ENCODE measurements around the gene LIMS1. TPM values are rescaled to one million over a fixed set of nuclear protein-coding genes. Genes with fewer than 3 reads are reported as not detected.
A peak's percentile ranks its signal among the peaks of the same experiment; 100 is the strongest.

LIMS1 gene
- total RNA-seq, 1 donor, result 129 TPM

DNA sequence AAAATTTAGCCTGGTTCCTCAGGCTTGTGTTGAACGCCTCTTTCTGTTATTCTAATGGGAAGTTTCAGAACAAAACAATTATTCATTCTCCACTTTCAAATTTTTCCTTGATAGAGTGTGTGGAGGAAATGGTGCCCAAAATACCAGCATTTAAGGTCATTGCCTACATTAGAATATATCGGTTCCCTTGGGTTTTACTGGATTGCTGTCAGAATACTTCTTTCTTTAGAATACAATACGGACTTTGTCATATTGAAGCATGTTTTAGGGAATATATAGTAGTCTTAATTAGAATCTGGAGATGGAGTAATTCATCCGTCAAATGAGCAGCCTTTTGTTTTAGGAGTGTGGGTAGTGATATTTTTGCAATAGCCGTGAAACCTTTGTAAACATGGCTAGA lies 13.3 kb downstream of the LIMS1 start:
- DNase-seq (ENCODE audit: insufficient read length, low spot score, missing footprints), result no peak
- peaks cover 78% of the 10 kb centered on the region for H3K79me2 ChIP-seq (ENCODE audit: insufficient read depth, low read length)
- H3K36me3 ChIP-seq (ENCODE audit: insufficient read depth, low read length), result no peaks in the 10 kb centered on the region
- peaks cover 8% of the 10 kb centered on the region for H3K4me1 ChIP-seq (ENCODE audit: insufficient read depth, low read length)
- no peak overlapping the region for H3K4me2 ChIP-seq (ENCODE audit: insufficient read depth, low read length)
- no peaks in the 10 kb centered on the region for H3K9me3 ChIP-seq (ENCODE audit: low read depth, low read length)
- peaks cover 21% of the 10 kb centered on the region for H4K20me1 ChIP-seq (ENCODE audit: insufficient read depth, low read length)
- H3K27ac ChIP-seq (ENCODE audit: low read depth, low read length), result peak overlapping the region; percentile 71
- H3K27me3 ChIP-seq (ENCODE audit: insufficient read depth, low read length), result no peaks in the 10 kb centered on the region
- H3K4me3 ChIP-seq (ENCODE audit: insufficient read depth, low read length), result no peak overlapping the region
- no peak overlapping the region for H2AFZ ChIP-seq (ENCODE audit: low read length)
- TF ChIP-seq, protein P1, sequence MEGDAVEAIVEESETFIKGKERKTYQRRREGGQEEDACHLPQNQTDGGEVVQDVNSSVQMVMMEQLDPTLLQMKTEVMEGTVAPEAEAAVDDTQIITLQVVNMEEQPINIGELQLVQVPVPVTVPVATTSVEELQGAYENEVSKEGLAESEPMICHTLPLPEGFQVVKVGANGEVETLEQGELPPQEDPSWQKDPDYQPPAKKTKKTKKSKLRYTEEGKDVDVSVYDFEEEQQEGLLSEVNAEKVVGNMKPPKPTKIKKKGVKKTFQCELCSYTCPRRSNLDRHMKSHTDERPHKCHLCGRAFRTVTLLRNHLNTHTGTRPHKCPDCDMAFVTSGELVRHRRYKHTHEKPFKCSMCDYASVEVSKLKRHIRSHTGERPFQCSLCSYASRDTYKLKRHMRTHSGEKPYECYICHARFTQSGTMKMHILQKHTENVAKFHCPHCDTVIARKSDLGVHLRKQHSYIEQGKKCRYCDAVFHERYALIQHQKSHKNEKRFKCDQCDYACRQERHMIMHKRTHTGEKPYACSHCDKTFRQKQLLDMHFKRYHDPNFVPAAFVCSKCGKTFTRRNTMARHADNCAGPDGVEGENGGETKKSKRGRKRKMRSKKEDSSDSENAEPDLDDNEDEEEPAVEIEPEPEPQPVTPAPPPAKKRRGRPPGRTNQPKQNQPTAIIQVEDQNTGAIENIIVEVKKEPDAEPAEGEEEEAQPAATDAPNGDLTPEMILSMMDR (IDR thresholded peaks at IDR 0.05; ENCODE audit: extremely low read depth, low read depth, low read length), result no peak

DNA sequence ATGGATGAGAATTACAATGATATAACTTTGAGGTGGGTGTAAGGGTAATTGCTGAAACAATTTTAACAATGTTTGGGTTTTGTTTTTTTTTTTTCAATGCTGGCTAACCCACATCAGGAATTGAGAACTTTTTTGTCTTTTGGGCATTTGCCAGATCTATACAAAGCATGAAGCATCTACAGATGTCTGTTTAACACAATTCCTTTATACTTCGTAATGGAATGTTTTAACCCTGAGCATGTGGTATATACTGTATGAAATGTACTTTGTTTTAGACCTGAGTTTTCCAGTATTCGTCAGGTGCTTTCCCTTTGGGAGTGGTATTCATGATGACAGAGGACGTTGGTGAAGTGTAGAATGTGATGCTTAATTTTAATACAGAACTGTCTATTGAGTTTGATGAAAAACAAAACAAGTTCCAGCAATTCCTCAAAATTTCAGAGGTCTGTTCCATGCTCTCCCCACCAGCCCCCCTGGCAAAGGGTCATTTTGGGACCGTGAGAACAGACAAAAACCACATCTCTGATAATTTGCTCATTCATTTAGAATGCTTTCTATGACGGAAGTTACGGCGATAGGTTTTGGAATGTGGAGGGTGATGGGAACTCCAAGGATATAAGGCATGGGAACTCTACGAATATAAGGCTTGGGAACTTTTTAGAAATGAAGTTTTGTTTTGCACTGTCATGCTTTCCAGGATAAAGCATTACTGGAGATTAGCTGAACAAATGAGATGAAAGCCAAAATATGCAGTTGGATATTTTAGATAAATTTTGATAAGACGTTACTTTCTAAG lies 14.1 kb downstream of the LIMS1 start:
- H3K27ac ChIP-seq (ENCODE audit: low read depth, low read length), result peak overlapping the region; percentile 71
- H3K9me3 ChIP-seq (ENCODE audit: low read depth, low read length), result no peaks in the 10 kb centered on the region
- H3K4me3 ChIP-seq (ENCODE audit: insufficient read depth, low read length), result no peak overlapping the region
- no peak overlapping the region for H2AFZ ChIP-seq (ENCODE audit: low read length)
- no peaks in the 10 kb centered on the region for H3K27me3 ChIP-seq (ENCODE audit: insufficient read depth, low read length)
- peaks cover 21% of the 10 kb centered on the region for H4K20me1 ChIP-seq (ENCODE audit: insufficient read depth, low read length)
- TF ChIP-seq, protein P1 (IDR thresholded peaks at IDR 0.05; ENCODE audit: extremely low read depth, low read depth, low read length), result no peak
- H3K36me3 ChIP-seq (ENCODE audit: insufficient read depth, low read length), result no peaks in the 10 kb centered on the region
- no peak for DNase-seq (ENCODE audit: insufficient read length, low spot score, missing footprints)
- peaks cover 14% of the 10 kb centered on the region for H3K4me1 ChIP-seq (ENCODE audit: insufficient read depth, low read length)
- H3K4me2 ChIP-seq (ENCODE audit: insufficient read depth, low read length), result peak overlapping the region; percentile 23
- peaks cover 76% of the 10 kb centered on the region for H3K79me2 ChIP-seq (ENCODE audit: insufficient read depth, low read length)

DNA sequence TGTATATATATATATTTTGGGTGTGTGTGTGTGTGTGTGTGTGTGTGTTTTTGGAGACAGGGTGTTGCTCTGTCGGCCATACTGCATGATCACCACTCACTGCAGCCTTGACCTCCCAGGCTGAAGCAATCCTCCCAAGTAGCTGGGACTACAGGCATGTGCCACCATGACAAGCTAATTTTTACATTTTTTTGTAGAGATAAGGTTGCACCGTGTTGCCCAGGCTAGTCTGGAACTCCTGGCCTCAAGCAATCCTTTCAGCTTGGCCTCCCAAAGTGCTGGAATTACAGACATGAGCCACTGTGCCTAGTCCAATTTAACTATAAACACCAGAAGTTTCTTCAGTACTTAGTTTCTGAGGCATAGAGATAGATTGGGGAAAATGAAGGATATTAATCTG lies 18.3 kb downstream of the LIMS1 start:
- no peak overlapping the region for H2AFZ ChIP-seq (ENCODE audit: low read length)
- DNase-seq (ENCODE audit: insufficient read length, low spot score, missing footprints), result no peak
- peaks cover 28% of the 10 kb centered on the region for H4K20me1 ChIP-seq (ENCODE audit: insufficient read depth, low read length)
- peaks cover 19% of the 10 kb centered on the region for H3K4me1 ChIP-seq (ENCODE audit: insufficient read depth, low read length)
- peaks cover 76% of the 10 kb centered on the region for H3K79me2 ChIP-seq (ENCODE audit: insufficient read depth, low read length)
- peak overlapping the region; percentile 11 for H3K4me2 ChIP-seq (ENCODE audit: insufficient read depth, low read length)
- no peaks in the 10 kb centered on the region for H3K36me3 ChIP-seq (ENCODE audit: insufficient read depth, low read length)
- no peaks in the 10 kb centered on the region for H3K27me3 ChIP-seq (ENCODE audit: insufficient read depth, low read length)
- TF ChIP-seq, protein P1 (IDR thresholded peaks at IDR 0.05; ENCODE audit: extremely low read depth, low read depth, low read length), result no peak
- H3K9me3 ChIP-seq (ENCODE audit: low read depth, low read length), result no peaks in the 10 kb centered on the region
- peak overlapping the region; percentile 29 for H3K27ac ChIP-seq (ENCODE audit: low read depth, low read length)
- H3K4me3 ChIP-seq (ENCODE audit: insufficient read depth, low read length), result no peak overlapping the region

DNA sequence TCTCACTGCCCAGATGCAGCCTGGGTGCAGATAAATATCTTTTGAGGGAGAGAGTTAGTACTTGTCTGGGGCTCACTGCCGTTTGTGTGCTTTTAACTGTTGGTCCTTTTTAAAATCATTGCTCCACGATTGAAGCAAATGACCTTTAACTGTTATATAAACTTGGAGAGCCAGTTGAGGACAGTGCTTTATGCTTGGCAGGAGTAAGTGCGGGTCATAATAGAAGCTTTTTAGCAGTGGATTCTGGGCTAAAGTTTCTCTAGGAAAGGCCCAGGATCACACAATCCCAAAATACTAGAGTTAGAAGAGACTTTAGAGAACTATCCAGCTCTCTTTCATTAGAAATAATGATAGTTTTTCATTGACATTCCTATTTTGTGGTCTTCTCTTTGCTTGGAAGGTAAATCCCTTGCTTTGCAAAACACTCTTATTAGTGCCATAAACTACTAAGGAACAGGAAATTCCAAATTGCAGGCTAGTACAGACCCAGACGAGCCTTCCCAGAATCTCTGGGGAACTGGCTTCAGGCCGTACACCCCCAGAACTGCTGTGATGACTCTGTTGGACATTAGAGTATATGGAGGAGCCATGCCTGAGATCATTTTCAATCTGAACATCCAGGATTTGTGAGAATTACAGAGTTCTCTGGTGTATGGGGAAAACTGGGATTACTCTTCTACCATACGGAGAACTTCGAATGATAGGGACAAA lies 19.1 kb downstream of the LIMS1 start:
- peak overlapping the region; percentile 29 for H3K27ac ChIP-seq (ENCODE audit: low read depth, low read length)
- H3K4me3 ChIP-seq (ENCODE audit: insufficient read depth, low read length), result no peak overlapping the region
- no peak overlapping the region for H2AFZ ChIP-seq (ENCODE audit: low read length)

More for the DNA sequence above, 19.1 kb downstream of the LIMS1 start:
- Histone ChIP-seq H3K4me1 (ENCODE audit: insufficient read depth, low read length) (peaks cover 13% of the 10 kb centered on the region), H3K4me2 (ENCODE audit: insufficient read depth, low read length) (peak overlapping the region; percentile 11), H3K36me3 (ENCODE audit: insufficient read depth, low read length) (no peaks in the 10 kb centered on the region), H3K79me2 (ENCODE audit: insufficient read depth, low read length) (peaks cover 75% of the 10 kb centered on the region), H3K27me3 (ENCODE audit: insufficient read depth, low read length) (no peaks in the 10 kb centered on the region), H4K20me1 (ENCODE audit: insufficient read depth, low read length) (peaks cover 26% of the 10 kb centered on the region), H3K9me3 (ENCODE audit: low read depth, low read length) (no peaks in the 10 kb centered on the region)
- TF ChIP-seq, protein P1 (IDR thresholded peaks at IDR 0.05; ENCODE audit: extremely low read depth, low read depth, low read length), result no peak
- no peak for DNase-seq (ENCODE audit: insufficient read length, low spot score, missing footprints)

All from osteoblast (primary cell).